Measurements from ENCODE around the gene PLEKHA4. TPM values are rescaled to one million over a fixed set of nuclear protein-coding genes. Genes with fewer than 3 reads are reported as not detected.
A peak's percentile ranks its signal among the peaks of the same experiment; 100 is the strongest.

The PLEKHA4 gene
- total RNA-seq, 3 donors from 2014 or later, result 6.4 to 25.6 (median 22.4) TPM

DNA sequence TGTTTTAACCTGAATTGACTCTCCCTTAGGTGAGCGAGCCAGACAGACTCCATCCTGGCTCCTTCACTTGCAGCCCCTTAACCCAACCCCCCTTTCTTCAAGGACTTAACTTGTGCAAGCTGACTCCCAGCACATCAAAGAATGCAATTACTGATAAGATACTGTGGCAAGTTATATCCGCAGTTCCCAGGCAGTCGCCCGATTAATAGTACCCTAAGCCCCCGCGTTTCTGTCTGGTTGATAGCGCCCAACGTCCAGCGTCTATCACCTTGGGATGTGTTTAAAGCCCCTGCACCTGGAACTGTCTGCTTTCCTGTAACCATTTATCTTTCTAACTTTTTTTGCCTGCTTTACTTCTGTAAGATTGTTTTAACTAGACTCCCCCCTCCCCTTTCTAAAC lies 38.3 kb downstream of the PLEKHA4 start:
- Histone ChIP-seq H3K4me3 (no peak overlapping the region), H3K27ac (no peak overlapping the region), H3K9me3 (no peaks in the 10 kb centered on the region), H3K27me3 (no peaks in the 10 kb centered on the region), H3K4me1 (no peaks in the 10 kb centered on the region), H3K36me3 (no peaks in the 10 kb centered on the region)
- intact Hi-C loops (cut with DNase I; ENCODE audit: low total_unique reads), result loop anchor here (5.0 kb wide), 1 partner anchor 33 kb away; no protein-coding TSS in a partner anchor
- no peak for TF ChIP-seq CTCF (IDR thresholded peaks at IDR 0.05)
- no peak for TF ChIP-seq POLR2AphosphoS5 (IDR thresholded peaks at IDR 0.05)
- TF ChIP-seq POLR2A (IDR thresholded peaks at IDR 0.05), result no peak
- no peak for DNase-seq (ENCODE audit: low spot score in 2 of 2)

GRCh38 chr19:48826606-48827020 lies 41.8 kb downstream of the PLEKHA4 start:
- TF ChIP-seq CTCF (IDR thresholded peaks at IDR 0.05) (peak in 1 of 3 donors; percentile 16), POLR2AphosphoS5 (IDR thresholded peaks at IDR 0.05) (no peak), POLR2A (IDR thresholded peaks at IDR 0.05) (no peak)
- Histone ChIP-seq H3K9me3 (no peaks in the 10 kb centered on the region), H3K4me1 (no peaks in the 10 kb centered on the region), H3K27me3 (no peaks in the 10 kb centered on the region), H3K4me3 (no peak overlapping the region), H3K36me3 (no peaks in the 10 kb centered on the region), H3K27ac (no peak overlapping the region)
- intact Hi-C loops (cut with DNase I; ENCODE audit: low total_unique reads), result no loop called here
- DNase-seq (ENCODE audit: low spot score in 2 of 2), result no peak

GRCh38 chr19:48822514-48822913 lies 45.9 kb downstream of the PLEKHA4 start:
- no peaks in the 10 kb centered on the region for H3K36me3 ChIP-seq
- TF ChIP-seq CTCF (IDR thresholded peaks at IDR 0.05) (no peak), POLR2AphosphoS5 (IDR thresholded peaks at IDR 0.05) (no peak), POLR2A (IDR thresholded peaks at IDR 0.05) (no peak)
- intact Hi-C loops (cut with DNase I; ENCODE audit: low total_unique reads), result no loop called here
- no peak overlapping the region for H3K4me3 ChIP-seq
- no peak overlapping the region for H3K27ac ChIP-seq
- no peaks in the 10 kb centered on the region for H3K9me3 ChIP-seq
- peaks cover 0 to 5% of the 10 kb centered on the region in 2 donors for H3K4me1 ChIP-seq
- H3K27me3 ChIP-seq, result no peaks in the 10 kb centered on the region
- no peak for DNase-seq (ENCODE audit: low spot score in 2 of 2)

DNA sequence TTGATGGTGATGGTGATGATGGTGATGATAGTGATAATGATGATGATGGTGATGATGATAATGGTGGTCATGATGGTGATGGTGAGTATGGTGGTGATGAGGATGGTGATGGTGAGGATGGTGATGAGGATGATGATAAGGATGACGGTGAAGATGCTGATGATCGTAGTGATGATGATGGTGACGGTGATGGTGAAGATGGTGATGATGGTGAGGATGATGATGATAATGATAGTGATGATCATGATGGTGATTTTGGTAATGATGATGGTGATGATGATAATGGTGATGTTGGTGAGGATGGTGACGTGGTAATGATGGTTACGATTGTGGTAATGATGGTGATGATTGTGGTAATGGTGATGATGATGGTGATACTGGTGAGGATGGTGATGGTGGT lies 46.8 kb downstream of the PLEKHA4 start:
- Histone ChIP-seq H3K4me1 (peaks cover 0 to 5% of the 10 kb centered on the region in 2 donors), H3K4me3 (no peak overlapping the region), H3K36me3 (no peaks in the 10 kb centered on the region), H3K27ac (no peak overlapping the region), H3K27me3 (no peaks in the 10 kb centered on the region), H3K9me3 (no peaks in the 10 kb centered on the region)
- DNase-seq (ENCODE audit: low spot score in 2 of 2), result no peak
- TF ChIP-seq CTCF (IDR thresholded peaks at IDR 0.05), result no peak
- TF ChIP-seq POLR2A (IDR thresholded peaks at IDR 0.05), result no peak
- no peak for TF ChIP-seq POLR2AphosphoS5 (IDR thresholded peaks at IDR 0.05)
- intact Hi-C loops (cut with DNase I; ENCODE audit: low total_unique reads), result no loop called here

- intact Hi-C loops (cut with DNase I; ENCODE audit: low total_unique reads), result no loop called here
- H3K36me3 ChIP-seq, result no peaks in the 10 kb centered on the region
- no peak overlapping the region for H3K4me3 ChIP-seq
- H3K27ac ChIP-seq, result peak overlapping the region; percentile 72 to 80
- DNase-seq (ENCODE audit: low spot score in 2 of 2), result peak; percentile 90 to 91
- no peaks in the 10 kb centered on the region for H3K9me3 ChIP-seq
- TF ChIP-seq POLR2AphosphoS5 (IDR thresholded peaks at IDR 0.05), result peak in 2 of 3 donors; percentile 95 to 96
- no peak for TF ChIP-seq POLR2A (IDR thresholded peaks at IDR 0.05)
- TF ChIP-seq CTCF (IDR thresholded peaks at IDR 0.05), result no peak
- H3K27me3 ChIP-seq, result no peaks in the 10 kb centered on the region
- H3K4me1 ChIP-seq, result peaks cover 0 to 5% of the 10 kb centered on the region in 2 donors
Observed at GRCh38 chr19:48819366-48819816, 49.0 kb downstream of the PLEKHA4 start.

Data from breast epithelium (tissue), 4 donors.